ENCODE measurements around the gene EFCAB6. TPM values are rescaled to one million over a fixed set of nuclear protein-coding genes. Genes with fewer than 3 reads are reported as not detected.

Gene EFCAB6
- total and polyA plus RNA-seq, 2 of the 4 experiments (the other 2 are of a cell fraction), result 0.44 to 1.1 TPM

DNA sequence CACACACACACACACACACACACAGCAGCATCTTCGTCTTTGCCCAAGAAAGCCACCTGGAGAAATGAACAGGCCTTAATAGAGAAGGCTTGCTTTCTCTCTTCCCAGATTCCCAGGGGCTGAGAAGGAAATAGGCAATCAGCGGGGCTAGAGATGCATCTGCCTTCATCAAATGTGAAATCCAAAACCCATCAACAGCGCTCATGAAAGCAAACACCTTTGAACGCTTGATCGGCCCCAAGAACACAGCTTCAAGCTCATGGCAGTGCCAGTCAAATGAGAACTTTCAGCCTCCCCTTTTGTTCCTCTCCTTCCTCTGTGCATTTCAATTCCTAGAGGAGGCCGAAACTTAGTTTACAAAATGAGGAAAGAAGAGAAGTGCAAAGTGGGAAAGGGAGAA, 122.7 kb downstream of the EFCAB6 start:
- ATAC-seq (ENCODE audit: low read depth), result no peak
- Histone ChIP-seq H4K91ac (ENCODE audit: insufficient read depth, low read depth, low read length) (no peak overlapping the region), H3K9ac (ENCODE audit: low read depth, low read length) (no peak overlapping the region), H3K79me1 (ENCODE audit: low read depth in 1 of 2, low read length in 2 of 2) (no peaks in the 10 kb centered on the region), H3K14ac (replicated peaks; ENCODE audit: low read depth, low read length) (no peak overlapping the region), H4K5ac (ENCODE audit: low read depth, low read length) (no peak overlapping the region), H3K4me1 (ENCODE audit: control insufficient read depth, insufficient read depth, low read length) (no peaks in the 10 kb centered on the region), H2AK5ac (ENCODE audit: low read depth, low read length) (no peak overlapping the region), H3K56ac (ENCODE audit: extremely low read depth, insufficient read depth, low read length) (no peak overlapping the region), H3K9me3 (ENCODE audit: control insufficient read depth, insufficient read depth, low read length) (no peaks in the 10 kb centered on the region), H2BK5ac (ENCODE audit: low read depth, low read length, poor library complexity, severe bottlenecking) (no peak overlapping the region), H3K23ac (ENCODE audit: low read depth, low read length) (no peak overlapping the region), H3K9me1 (ENCODE audit: insufficient read depth, low read length) (no peaks in the 10 kb centered on the region), H4K20me1 (ENCODE audit: insufficient read depth, low read length) (no peaks in the 10 kb centered on the region), H2AFZ (replicated peaks; ENCODE audit: low read length, poor library complexity) (no peak overlapping the region), H3K18ac (ENCODE audit: low read depth, low read length) (no peak overlapping the region), H3K4ac (ENCODE audit: low read depth, low read length) (no peak overlapping the region), H2BK20ac (ENCODE audit: low read depth, low read length) (no peak overlapping the region), H2AK9ac (replicated peaks; ENCODE audit: low read depth, low read length, poor library complexity) (no peak overlapping the region), H2BK15ac (ENCODE audit: low read depth, low read length) (no peak overlapping the region), H3K27me3 (ENCODE audit: control insufficient read depth, insufficient read depth, low read length) (no peaks in the 10 kb centered on the region; the same call in 1 of the 2 replicates), H3K36me3 (ENCODE audit: control insufficient read depth, insufficient read depth, low read length) (no peaks in the 10 kb centered on the region), H4K8ac (ENCODE audit: low read depth in 2 of 2, low read length in 2 of 2) (no peak overlapping the region), H3K27ac (ENCODE audit: insufficient read depth, low read length) (no peak overlapping the region), H3K4me3 (ENCODE audit: insufficient read depth, low read depth, low read length) (no peak overlapping the region), H2BK120ac (ENCODE audit: low read depth, low read length) (no peak overlapping the region), H3K4me2 (ENCODE audit: low read depth, low read length) (no peak overlapping the region)
- intact Hi-C loops (cut with micrococcal nuclease), result no loop called here
- ChIA-PET POLR2A (ENCODE audit: unreplicated experiment) (interaction anchor here (0.5 kb wide), 1 partner anchor 9 kb away, joined by 5 read pairs; no protein-coding TSS in a partner anchor), CTCF (no interaction called here)
- BruUV-seq (replicated peaks), result no TSS peak
- WGBS, 2 experiments (ENCODE audit: extremely low coverage in 2 of 2, insufficient read length in 1 of 2), result 100% methylated on average over 1 of the region's 6 CpGs; no CpG with 5 or more reads in 1 of the 2 experiments
- TF ChIP-seq RCOR1 (IDR thresholded peaks at IDR 0.05; ENCODE audit: insufficient replicate concordance, low read length) (no peak), NFE2L2 (IDR thresholded peaks at IDR 0.05; ENCODE audit: low read depth, low read length) (no peak), CEBPB (IDR thresholded peaks at IDR 0.05; ENCODE audit: low read depth, low read length) (no peak), ELK1 (IDR thresholded peaks at IDR 0.05; ENCODE audit: borderline replicate concordance, low read depth, low read length) (no peak), RFX5 (IDR thresholded peaks at IDR 0.05; ENCODE audit: low read depth, low read length) (no peak), MAZ (IDR thresholded peaks at IDR 0.05; ENCODE audit: borderline replicate concordance, low read depth, low read length) (no peak), CTCF (conservative IDR thresholded peaks at IDR 0.05; ENCODE audit: low read depth, low read length) (no peak), MAFK (IDR thresholded peaks at IDR 0.05; ENCODE audit: low read depth, low read length) (no peak), CHD1 (IDR thresholded peaks at IDR 0.05; ENCODE audit: low read depth, low read length) (no peak), SMC3 (IDR thresholded peaks at IDR 0.05; ENCODE audit: low read depth, low read length) (no peak), MXI1 (IDR thresholded peaks at IDR 0.05; ENCODE audit: borderline replicate concordance, low read depth, low read length) (no peak), RAD21 (IDR thresholded peaks at IDR 0.05; ENCODE audit: low read length) (no peak), BHLHE40 (IDR thresholded peaks at IDR 0.05; ENCODE audit: low read depth, low read length) (no peak)
- dilution Hi-C loops (cut with HindIII; ENCODE audit: low sequenced_read_pairs, unreplicated experiment), result no loop called here
- in situ Hi-C loops (cut with MboI; ENCODE audit: low sequenced_read_pairs), result no loop called here
- no peak for DNase-seq
